GM21529 (cell line): Measurements from ENCODE around the gene IPO9.

Experiments
- ATAC-seq: cut with Tn5 transposase; IDR thresholded peaks from one replicate; pipeline ENCODE4 v1.9.1; 2021; ENCODE audit not compliant: unreplicated experiment

Gene IPO9

DNA sequence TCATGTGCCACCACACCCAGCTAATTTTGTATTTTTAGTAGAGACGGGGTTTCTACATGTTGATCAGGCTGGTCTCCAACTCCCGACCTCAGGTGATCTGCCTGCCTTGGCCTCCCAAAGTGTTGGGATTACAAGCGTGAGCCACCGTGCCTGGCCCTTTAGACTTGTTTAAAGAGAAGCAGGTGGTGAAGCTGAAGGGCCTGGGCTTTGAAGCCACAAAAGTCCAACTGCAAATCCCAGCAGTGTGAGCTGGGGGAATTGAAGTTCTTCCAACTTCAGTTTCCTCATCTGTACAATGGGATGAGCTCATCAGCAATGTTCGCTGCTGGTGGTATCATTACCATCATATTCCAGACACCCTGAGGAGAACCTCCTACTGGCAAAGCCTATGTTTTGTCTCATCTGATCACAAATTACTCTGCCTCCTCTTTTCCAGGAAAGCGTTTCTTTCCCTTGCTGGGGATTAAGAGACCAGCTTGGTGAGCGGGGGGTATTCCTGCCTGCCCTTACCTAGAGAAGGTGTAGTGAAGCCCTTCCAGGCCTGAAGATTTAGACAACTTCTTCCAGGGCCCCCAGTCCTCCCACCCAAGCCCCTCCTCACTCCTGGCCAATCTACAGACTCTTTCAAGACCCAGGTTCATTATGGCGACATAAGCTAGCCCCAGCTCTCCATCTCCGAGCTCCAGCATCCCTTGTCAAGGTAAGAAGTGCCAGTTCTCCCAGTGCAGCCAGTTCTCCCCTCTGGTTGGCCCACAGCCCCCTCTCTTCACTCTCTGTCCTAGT is 57.3 kb downstream of the IPO9 start:
- no peak for ATAC-seq

DNA sequence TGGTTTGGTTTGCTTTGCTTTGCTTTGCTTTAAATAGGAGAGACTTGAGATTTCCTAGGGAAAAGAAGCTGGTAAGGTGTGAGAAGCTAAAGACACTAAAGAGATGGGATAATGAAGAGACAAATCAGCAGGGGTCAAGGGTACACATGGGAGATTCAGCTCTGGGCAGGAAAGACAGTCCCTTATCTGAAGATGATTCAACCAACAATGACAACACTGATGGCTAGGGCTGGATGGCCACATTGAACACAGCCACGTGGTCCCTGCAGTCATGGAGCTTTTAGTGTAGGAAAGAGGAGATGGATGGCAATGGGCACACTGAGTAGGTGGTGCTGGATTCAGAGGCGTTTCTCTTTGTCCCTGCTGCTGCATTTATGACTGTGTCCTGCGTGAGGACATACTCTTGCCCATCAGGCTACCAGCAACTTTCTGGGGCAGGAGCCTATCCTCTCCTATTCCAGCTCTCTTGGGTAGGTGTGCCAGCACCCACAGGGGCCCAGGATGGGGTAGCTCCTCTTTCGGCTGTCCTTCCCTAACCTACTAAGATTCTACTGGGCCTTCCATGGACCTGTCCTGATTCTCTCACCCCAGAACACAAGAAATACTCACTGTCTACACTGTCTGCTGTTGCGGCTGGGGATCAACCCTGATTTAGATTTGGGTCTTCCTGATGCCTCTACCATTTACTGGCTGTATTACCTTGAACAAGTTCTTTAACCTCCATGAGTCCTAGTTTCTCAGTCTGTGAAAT is 58.3 kb downstream of the IPO9 start:
- no peak for ATAC-seq

DNA sequence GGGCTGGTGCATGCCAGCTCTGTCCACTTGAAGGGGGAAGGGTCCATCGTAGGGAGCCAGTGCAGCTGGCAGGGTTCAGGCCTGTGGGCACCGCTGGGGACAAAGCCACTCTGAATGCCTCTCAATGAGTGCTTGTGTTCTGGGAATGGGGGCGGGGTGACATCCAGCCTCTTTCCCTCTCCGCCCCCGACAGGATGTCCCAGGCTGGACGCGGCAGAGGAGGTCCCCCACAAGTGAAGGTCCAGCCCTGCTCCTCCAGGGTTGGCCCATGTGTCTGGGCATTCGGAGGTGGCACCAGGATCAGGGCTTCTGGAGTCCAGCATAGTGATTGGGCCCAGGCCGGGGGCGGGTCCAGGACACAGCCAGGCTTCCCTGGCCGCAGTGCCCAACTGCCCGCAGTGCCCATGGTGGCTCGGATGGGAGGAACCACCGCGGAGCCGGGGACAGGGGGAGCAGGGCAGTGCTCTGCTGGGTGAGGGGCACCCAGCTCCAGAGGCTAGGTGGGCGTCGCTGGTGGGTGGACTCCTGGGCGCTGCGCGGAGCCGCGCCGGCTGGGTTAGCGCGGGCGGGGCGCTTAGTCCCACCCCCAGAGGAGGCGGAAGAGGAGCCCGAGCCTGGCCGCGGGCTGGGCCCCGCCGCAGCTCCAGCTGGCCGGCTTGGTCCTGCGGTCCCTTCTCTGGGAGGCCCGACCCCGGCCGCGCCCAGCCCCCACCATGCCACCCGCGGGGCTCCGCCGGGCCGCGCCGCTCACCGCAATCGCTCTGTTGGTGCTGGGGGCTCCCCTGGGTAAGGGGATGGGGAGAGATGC is 59.5 kb downstream of the IPO9 start, which contains the start of gene SHISA4:
TSS of gene SHISA4 (plus strand) at position 617 of the 808 bp plus-strand sequence. CDS start at position 714, 97 bp downstream.
- no peak for ATAC-seq

DNA sequence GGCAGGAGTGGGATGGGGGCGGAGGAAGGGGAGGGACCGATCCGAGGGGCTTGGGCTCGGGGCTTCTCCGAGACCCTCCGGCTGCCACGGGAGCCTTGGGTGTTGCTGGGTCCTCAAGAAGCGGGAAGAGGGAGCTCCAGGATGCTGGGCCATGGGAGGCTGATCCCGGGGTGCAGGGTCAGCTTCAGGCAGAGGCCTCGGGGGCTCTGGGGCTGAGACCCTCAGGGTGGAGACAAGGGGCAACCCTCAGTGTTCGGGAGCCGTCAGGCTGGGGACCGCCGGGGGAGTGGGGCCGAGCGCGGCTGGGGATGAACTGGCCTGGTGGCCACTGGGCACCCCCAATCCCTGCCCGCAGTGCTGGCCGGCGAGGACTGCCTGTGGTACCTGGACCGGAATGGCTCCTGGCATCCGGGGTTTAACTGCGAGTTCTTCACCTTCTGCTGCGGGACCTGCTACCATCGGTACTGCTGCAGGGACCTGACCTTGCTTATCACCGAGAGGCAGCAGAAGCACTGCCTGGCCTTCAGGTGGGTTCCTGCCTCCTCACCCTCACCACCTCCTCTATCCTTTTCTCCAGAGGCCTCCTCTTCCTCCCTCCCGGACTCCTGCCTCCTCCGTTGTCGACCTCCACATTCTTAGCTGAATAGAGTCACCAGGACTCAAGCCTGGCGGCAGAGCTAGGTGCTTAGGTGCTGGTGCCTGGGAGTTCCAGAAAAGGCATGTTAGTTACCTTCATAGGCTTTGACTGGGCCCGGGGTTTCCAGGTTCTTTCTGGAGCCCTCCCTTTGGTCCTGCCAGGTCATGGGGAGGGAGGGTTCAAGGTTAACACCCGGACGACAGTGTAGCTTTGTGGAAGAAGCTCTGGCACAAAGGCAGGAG is 60.4 kb downstream of the IPO9 start:
- ATAC-seq: no peak

DNA sequence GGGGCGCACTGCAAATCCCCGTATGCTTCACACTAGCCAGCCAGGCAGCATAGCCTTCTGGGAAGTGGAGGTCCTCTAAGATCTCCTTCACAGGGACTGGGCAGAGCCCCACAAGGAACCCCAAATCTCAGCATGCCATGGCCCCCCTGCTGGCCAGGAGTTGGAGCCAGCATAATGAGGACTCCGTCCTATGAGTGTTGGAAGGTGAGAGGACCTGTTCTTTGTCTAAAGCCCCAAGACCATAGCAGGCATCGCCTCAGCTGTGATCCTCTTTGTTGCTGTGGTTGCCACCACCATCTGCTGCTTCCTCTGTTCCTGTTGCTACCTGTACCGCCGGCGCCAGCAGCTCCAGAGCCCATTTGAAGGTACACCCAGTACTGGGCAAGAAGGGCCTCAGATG is 61.3 kb downstream of the IPO9 start:
- no peak for ATAC-seq

DNA sequence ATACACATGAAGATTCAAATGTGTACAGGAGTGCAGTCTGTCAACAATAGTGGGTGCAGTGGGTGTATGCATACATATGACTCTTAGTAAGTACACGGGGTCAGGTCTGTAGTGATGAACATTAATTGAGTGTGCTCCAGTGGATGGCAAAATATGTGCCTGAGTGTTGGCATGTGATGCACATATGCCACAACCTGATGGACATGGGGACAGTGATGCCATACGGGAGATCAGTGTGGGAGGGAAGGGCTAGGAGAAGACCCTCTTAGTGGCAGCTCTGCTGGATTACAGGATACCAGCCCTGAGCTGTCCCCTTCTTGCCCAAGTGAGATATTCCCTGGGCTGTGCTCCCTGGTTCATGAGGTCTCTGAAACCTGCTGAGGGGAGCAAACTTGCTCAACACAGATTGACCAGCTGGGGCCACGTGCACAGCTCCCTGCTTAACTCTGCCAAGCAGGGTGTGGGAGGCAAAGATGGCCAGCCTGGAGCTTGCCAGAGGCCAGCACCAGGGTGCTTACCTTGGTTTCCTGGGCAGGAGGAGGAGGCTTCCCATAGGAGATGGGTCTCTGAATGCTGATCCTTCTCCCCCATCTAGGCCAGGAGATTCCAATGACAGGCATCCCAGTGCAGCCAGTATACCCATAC is 62.0 kb downstream of the IPO9 start:
- no peak for ATAC-seq

DNA sequence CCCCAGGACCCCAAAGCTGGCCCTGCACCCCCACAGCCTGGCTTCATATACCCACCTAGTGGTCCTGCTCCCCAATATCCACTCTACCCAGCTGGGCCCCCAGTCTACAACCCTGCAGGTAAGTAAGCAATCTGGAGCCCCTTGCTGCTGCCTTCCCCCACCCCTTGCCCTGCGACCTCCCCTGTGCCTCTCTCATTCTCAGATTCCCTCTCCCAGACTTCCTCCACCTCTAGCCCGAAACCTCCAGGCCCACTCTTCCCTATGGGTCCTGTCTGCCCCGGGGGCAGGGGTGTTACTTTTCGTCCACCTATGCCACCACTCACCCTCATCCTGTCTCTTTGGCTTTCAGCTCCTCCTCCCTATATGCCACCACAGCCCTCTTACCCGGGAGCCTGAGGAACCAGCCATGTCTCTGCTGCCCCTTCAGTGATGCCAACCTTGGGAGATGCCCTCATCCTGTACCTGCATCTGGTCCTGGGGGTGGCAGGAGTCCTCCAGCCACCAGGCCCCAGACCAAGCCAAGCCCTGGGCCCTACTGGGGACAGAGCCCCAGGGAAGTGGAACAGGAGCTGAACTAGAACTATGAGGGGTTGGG is 62.6 kb downstream of the IPO9 start:
- ATAC-seq: no peak

DNA sequence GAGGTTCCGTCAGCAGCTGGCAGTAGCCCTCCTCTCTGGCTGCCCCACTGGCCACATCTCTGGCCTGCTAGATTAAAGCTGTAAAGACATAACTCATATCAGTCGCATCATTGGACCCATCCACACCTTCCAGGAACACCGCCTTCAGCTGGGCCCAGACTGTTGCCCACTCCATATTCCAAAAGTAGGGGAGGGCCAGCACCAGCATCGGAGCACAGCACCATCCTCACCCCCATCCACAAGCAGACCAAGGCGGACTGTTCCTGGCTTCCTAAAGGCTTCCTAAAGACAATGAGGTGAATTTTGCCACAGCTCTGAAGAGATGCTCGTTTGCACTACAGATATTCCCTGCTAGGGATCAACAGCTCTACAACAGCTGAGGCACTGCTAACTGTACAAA is 63.3 kb downstream of the IPO9 start:
- no peak for ATAC-seq

DNA sequence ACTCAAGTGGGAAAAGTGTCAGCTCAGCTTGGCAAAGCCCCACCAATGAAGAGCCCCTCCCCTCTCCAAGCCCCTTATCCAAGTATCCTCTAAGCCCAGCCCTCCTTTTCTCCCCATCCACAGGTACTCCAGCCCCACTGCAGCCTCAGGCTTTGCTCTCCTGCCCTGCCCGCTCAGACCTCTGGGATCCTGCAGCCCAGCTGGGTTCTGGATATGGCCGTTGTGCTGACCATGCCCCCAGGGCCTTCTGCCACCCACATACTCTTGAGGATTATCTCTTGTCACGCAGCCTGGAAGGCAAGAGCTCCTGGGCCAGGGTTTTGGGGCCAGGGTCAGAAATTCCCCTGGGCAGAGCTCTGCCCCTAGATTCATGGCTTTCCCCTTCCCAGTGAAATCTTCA is 64.5 kb downstream of the IPO9 start:
- ATAC-seq: no peak

DNA sequence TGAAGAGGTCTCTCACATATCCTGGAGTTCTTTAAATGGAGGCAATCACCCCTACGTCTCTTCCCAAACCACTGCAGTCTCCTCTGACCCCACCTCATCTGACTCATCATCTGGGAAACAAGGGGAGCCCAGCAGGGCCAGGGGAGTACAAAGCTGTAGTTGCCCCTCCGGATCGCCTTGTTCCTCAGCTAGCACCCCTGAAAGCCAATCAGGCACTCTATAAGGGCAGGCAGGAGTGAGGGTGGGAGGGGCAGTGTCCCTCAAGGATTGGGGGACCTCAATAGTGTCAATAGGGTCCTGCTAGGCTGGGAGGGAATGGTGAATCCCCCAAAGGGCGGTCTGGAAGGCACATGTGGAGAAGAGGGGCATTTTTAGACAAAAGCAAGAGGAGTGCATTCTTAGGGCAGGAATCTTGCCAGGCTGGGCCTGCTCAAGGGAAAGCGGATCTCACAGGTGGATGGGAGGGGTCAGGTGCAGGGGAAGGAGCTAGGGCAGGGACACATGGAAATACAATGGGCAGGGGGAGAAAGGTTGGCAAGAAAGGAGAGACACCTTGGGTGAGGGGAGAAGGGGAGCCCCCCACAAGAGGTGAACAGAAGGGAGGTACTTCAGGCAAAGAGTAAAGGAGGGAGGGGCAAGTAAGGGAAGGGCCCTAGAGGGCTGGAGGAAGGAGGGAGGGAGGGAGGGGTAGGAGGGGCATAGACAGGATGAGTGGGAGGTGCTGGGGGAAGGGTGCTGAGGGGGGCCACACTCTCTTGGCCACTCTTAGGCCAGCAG is 65.6 kb downstream of the IPO9 start:
- ATAC-seq: no peak

DNA sequence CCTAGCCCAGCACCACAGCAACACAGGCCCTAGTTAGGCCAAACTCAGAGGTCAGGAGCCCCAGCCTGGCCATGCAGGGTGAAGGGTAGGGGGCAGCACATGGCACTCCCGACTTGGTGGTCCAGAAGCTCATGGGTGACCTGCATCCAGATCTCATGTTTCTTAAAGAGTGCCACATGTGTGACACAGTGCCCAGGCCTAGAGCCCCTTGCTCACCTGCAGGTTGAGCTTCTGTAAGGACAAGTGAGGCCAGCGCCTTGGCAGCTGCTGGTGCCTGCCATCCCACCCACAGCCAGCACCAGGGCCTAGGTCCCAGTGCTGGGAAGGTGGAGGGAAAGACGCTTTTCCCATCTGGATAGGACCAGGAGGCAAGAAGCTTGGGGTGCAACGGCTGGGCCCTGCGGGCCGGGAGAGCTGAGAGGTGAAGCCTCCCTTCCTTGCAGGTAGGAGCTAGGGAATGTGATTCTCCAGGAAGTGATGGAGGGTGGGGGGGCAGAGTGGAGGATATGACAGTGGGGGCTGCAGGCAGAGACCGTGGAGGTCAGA is 66.2 kb downstream of the IPO9 start:
- ATAC-seq: no peak

DNA sequence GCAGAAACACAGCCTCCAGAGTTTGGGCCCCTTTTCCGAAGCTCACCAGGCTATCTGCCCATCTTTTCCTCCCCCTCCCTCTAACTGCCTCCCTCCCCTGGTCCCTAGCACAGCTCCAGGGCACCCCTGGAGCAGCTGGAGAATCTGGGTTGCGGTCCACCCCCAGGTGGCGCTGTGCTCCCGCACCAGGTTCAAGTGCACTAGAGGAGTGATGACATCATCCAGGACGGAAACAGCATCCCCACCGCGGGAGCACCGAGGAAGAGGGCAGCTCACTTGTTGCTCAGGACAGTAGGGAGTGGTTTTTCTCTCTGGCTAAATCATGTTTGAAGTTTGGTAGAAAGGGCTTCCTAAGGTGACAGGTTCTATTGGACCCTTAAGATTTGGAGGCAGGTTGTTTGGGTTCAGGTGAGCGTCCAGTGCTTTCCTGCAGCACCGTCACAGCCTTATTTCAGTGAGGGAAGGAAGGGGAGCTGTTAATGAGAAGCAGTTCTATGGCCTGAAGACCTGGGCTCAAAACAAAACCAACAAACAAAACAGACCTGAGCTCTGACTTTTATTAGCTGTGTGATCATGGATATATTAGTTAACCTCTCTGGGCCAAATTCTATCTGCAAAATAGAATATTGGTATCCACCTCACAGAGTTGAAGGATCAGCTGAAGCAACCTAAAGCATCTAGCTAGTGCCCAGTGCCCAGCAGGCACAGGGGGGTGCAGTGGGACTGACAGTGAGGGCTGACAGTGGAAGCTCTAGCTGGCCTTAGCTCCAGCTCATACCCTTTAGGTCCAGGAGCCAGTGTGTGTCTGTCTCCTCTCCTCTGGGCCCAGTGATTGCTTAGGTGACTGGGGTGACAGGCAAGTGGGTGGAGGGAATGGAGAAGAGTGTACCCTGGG is 67.2 kb downstream of the IPO9 start:
- ATAC-seq: peak; percentile 95

DNA sequence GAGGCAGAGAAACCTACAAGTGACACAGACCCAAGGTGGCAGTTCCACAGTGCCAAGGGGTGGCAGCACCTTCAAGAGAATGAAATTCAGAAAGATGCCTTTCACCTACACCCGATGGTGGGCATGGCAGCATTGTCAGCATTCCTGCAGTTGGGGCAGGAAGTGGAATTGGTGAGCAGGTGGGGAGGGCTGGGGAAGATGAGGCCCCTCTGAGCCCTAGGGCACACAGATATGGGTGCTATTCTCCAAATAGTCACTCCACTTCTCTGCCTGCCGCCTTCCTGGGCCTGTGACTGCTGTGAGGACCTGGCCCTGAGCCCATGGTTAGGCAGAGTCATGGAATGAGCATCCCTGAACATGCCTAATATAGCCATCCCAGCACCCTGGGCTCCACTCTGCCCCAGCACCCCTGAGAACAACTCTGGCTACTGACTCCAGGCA is 68.0 kb downstream of the IPO9 start:
- ATAC-seq: no peak

DNA sequence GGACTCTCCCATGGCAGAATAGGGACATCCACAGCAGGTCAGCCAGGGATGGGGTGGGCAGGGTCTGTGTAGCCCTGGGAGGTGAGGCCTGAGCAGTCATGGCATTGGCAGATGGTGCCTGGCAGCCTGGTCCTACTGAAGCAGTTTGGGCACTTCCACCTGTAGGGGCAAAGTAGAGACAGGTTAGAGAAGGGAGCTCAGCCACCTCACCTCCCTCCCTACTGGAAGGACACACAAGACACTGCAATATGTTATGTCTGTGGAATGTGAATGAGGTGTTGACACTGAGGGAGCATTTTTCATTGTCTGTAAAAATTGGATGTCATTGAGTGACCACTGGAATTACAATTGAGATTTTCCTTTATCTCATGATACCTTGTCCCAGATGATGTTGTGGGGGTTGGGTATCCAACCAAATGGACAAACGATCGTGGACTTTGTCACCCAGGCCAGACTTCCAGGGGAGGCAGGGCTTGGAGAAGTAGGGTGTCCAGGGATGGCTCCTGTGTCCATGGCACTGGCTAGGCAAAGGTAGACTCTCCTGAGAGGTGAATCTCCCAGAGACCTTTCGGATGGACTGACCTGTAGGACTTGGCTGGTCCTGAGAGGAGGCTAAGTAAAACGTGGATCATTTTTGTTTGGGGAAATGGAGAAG is 69.4 kb downstream of the IPO9 start:
- no peak for ATAC-seq

DNA sequence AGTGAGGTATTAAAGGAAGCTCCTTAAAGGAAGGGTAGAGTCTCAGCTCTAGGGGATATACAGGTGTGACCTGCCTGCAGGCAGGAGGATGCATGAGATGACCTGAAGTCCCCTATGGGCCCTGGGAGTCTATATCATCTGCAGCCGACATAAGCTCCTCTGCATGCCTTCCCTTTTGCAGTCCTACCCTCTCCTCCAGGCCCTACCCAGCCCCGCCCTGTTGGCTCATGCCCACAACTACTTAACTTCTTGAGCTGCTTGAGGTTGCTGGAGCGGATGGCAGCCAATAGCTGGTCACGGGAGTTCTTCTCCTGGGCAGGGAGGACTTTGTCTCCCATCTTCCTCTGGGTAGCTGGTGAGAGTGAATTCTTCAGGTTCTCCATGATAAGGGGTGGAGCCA is 70.0 kb downstream of the IPO9 start:
- no peak for ATAC-seq

DNA sequence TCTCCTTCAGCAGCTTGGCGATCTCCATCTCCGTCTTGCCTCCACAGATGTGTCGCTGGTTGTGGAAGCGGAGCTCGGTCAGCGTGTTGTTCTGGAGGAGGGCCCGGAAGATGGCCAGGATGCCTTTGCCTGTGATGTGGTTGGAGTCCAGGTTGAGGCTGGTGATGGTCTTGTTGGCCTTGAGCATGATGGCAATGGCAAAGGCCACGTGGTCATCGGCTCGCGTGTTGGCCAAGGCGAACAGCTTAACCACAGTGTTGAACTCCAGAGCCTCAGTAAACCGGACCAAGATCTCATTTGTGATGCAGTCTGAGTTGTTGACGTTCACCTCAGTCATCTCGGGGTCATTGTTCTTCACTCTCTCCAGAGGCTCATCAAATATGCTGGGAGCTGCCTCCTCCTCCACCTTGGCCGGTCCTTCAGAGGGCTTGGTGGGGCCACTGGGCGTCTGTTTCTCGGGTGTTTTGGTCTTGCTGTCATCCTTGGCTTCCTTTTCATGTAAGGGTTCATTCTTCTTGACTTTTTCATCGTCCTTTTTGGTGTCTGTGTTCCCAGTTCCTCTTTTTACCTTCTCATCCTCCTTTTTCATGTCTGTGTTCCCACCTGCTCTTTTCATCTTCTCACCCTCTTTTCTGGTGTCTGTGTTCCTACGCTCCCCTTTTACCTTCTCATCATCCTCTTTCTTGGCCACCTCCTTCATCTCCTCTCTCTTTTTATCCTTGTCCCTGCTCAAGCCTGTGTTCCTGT is 70.9 kb downstream of the IPO9 start:
- no peak for ATAC-seq
